Limb (tissue), 2 donors: ENCODE measurements around the gene BACE1-AS.
"Not testable (repeated sequence)": the region's sequence is repeated elsewhere in the genome, so short reads cannot be mapped to it uniquely, and the experiment has no call there.

Experiments used
- DNase-seq, 2 donors: peaks; one replicate each; pipeline ENCODE4 v3.0.0-alpha.2; 2016; ENCODE audit errors: extremely low spot score in 2 of 2

BACE1-AS gene

DNA sequence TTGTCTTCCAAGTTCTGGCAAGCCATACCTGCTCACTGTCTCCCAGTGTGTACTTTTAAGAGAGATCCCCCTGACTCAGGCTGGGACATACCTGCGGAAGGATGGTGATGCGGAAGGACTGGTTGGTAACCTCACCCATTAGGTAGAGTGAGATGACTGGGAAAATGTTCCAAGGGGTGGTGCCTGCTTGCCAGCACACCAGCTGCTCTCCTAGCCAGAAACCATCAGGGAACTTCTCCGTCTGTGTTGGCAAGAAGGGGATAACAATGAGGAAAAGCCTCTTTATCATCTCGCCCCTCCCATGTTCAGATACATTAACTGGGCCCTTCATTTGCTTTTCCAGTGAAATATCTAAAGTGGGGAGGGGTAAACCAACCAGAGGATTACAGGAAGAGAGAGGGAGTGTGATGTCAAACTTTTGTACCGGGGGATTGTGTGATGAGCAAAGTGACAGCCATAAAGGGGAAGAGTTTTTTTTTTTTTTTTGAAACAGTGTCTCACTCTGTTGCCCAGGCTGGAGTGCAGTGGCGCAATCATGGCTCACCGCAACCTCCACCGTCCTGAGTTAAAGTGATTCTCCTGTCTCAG is at the start of gene BACE1-AS:
Gene BACE1-AS (plus strand): TSS at position 538 of the 588 bp plus-strand sequence.
- no peak for DNase-seq

DNA sequence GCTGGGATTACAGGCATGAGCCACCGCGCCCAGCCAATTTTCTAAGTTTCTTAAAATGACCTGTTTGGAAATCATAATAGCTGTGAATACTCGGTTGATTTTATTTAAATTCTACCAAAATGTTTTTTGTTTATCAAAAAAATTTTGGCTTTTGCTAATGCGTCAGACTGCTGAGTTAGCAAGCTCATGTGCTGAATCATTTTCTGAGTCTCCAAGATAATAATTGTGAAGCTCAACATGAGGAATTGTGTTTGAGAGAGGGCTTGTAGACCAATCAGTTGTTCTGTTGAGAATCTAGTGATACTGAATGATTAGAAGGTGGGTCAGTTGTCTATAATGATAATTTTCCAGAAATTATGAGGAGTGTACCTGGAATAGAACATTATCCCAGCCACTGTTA is 42.8 kb upstream of the BACE1-AS start:
- DNase-seq: no peak

DNA sequence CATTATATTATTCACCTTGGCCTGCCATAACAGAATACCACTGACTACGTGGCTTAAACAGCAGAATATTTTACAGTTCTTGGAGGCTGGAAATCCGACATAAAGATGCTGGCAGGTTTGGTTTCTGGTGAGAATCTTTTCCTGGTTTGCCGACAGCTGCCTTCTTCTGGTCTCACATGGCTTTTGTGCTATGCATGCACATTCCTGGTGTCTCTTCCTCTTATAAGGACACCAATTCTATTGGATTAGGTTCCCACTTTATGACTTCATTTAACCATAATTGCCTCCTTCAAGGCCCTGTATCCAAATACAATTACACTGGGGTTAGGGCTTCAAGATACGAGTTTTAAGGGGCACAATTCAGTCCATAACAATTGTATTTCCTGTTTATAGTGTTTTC is 41.6 kb upstream of the BACE1-AS start:
- DNase-seq: no peak

DNA sequence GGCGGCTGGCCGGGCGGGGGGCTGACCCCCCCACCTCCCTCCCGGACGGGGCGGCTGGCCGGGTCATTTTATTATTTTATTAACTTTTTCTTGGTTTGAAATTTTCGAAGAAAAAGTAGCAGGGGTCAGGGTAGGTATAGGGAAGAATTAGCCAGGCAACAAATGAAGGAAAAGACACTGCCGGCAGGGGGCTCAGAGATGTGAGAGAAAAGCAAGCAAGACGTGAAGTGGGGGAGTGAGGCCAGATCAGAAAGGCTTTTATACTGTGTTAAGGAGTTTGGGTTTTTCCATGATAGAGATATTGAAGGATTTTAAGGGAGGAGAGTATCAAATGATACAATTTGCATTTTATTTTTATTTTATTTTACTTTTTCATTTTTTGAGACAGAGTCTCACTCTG is 39.6 kb upstream of the BACE1-AS start:
- DNase-seq: no peak

DNA sequence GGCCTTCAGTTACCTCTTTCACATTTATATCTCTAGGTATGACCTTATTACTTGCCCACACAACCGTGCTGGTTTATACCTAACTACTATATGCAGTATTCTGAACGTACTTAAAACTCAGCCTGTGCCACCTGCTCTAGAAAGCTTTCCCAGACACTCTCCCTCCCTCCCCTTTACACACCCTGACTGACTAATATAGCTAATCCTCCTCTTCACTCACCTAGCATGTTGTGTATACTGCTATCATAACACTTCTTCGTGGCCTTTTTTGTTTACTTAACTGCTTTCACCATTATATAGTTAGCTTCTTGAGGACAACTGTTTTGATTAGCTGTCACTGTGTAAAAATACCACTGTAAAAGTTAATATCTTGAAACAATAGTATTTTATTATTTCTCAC is 35.2 kb upstream of the BACE1-AS start:
- no peak for DNase-seq

DNA sequence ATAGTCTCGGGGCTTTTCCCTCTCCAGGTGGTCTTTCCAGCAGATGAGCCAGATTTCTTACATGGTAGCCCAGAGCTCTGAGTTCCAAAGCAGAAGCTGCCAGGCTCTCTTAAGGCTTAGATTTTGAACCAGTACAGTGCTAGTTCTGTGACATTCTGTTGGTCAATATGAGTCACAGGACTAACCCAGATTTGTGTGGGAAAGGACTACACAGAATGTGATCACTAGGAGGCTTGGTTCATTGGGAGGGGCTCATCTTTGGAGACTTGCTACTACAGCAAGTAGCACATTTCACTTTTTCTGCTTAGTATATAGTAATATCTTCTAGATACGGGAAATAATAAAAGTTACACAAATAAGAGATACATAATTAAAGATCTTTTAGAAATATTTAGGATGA is 34.6 kb upstream of the BACE1-AS start:
- no peak for DNase-seq

DNA sequence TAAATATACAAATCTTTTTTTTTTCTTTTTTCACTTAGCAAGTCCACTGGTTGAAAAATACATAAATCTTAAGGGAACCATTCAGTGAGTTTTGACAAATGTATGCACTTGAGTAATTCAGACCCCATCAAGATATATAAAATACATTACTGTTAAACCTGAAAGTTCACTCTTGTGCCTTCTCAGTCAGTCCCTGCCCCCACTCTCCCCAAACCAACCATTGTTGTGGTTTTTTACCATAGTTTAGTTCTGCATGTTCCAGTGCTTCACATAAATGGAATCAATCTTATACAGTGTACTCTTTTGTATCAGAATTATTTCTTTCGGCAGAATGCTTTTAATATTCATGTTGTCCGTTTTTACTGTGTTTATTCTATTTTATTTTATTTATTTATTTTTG is 32.6 kb upstream of the BACE1-AS start:
- DNase-seq: no peak

DNA sequence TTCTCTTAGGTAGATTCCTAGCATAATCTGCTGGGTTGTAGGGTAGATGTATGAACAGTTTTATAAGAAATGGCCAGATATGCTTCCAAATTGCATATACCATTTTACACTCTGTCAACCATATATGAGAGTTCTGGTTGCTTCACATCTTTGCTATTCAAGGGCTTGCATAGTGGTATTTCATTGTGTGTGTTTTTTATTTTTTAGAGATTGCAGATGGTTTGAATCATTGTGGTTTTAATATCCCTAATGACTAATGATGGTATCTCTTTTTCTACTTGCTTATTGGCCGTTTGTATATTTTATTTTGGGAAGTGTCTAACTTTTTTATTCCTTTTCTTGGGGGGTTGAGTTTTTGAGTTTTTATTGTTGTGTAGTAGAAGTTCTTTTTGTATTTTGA is 31.7 kb upstream of the BACE1-AS start:
- DNase-seq: no peak

DNA sequence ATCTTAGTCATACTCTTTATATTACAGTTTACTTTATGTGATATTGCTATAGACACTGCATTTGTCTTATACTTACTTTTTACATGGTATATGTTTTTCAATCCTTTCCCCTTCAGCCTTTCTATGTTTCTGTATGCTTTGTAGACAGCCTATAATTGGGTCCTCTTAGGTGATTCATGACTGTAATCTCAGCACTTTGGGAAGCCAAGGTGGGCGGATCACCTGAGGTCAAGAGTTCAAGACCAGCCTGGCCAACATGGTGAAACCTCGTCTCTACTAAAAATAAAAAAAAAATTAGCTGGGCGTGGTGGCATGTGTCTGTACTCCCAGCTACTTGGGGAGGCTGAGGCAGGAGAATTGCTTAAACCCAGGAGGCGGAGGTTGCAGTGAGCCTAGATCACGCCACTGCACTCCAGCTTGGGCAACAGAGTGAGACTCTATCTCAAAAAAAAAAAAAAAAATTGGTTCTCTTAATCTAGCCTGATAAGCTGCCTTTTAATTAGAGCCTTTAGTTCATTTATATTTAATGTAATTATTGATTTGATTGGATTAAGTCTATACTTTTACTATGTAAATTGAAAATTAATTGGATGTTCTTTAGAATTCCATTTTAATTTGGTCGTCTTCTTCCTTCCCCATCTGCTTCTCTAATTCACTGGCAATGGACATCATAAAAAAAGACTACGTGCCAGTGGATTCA is 26.4 kb upstream of the BACE1-AS start:
- DNase-seq: not testable (repeated sequence)

DNA sequence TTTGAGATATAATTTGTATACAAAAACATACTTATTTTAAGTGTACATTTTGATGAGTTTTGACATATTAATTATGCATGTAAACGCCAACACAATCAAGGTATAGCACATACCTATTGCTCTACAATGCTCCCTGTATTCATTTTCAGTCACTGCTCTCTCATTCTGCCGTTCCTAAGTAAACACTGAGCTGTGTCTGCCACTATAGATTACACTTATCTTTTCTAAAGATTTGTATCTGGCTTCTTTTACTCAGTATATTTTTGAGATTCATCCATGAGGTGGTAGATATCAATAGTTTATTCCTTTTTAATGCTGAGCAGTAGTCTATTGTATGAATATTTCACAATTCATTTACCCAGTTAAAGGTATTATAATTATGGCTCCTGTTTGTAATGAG is 25.4 kb upstream of the BACE1-AS start:
- DNase-seq: no peak

DNA sequence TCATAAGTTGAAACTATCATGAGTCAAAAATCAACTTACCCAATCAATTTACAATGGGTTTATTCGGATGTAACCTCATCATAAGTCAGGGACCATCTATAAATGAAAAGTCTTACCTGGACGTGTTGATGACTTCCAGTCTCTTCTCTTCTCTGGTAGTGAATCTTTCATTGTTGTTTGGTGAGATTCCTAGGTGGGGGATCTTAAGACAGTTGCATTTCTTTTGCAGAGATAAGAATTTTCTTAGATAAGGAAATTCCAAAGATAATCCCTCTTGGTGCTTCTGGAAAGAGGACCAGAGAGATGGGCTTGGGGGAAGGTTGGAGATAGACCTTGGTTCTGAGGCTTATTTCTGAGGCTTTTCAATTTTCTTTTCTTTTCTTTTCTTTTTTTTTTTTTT is 21.3 kb upstream of the BACE1-AS start:
- DNase-seq: no peak

DNA sequence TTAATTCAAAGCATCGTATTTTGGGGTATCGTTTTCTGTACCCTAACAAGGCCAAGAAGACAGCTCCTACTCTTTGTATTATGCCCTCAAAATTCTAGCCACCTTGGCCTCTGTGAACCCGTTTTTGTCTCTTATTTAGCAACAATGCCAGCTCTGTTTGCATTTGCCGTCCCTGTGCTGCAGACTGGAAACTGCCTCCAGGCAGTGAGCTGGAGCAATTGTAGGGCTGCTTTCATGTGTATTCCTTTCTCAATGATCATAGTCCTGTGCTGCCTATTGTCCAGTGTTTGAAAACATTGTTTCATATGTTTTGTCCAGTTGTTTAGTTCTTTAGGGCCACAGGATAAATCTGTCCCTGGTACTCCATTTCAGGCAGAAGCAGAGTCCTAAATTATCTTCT is 19.9 kb upstream of the BACE1-AS start:
- DNase-seq: no peak

DNA sequence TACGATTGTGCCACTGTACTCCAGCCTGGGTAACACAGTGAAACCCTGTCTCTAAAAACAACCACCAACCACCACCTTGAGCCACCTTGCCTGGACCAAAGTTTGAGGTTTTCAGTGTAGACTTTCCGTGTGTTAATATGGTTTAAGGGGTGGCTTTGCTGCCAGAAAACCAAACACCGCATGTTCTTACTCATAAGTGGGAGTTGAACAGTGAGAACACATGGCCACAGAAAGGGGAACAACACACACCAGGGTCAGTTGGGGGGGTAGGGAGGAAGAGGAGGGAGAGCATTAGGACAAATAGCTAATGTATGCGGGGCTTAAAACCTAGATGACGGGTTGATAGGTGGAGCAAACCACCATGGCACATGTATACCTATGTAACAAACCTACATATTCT is 19.0 kb upstream of the BACE1-AS start:
- DNase-seq: not testable (repeated sequence)

DNA sequence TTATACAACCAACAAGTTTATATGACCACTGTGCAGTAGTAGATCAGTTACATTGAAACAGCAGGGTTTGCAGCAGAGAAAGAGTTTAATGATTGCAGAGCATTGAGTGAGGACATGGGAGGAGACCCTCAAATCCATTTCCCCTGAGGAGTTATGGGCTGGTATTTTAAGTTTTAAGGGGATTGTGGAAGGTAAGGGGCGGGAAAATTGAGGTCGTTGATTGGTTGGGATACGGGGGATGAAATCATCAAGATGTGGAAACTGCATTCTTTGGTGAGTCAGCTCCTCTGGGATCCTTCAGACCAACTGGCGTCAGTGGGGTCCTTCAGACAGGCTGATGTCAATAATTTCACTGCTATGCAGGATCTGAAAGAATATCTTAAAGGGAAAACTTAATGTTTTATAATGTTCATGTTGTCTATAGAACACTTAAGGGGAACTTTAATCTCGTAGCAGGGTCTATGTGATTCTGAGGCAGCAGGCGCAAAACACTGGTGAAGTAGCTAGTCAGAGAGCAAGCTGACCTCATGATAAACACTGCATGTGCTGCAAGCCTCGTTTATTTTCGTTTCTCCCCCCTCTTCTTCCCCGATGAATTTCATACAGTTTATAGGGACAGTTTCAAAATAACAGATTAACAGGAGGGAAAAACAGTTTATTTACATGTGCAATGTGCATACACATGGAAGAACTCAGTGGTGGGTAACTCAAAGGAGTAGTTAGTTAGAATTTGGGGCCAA is 17.4 kb upstream of the BACE1-AS start:
- no peak for DNase-seq

DNA sequence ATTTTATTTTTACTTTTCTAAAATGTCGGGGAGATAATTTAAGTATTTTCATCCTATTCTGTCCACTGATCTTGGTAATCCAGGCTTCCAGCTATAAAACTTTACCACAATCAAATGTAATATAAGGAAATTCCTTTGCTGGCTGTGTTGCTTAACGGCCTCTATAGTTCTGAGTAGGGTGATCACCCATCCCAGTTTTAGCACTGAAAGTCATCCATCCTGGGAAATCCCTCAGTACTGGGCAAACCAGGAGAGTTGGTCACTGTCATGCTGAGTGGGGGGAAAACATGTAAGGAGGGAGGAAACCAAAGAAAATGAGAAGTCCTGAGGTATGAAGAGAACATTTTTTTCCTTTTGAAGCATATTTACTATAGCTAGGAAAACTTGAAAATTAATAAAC is 12.8 kb upstream of the BACE1-AS start:
- DNase-seq: no peak

DNA sequence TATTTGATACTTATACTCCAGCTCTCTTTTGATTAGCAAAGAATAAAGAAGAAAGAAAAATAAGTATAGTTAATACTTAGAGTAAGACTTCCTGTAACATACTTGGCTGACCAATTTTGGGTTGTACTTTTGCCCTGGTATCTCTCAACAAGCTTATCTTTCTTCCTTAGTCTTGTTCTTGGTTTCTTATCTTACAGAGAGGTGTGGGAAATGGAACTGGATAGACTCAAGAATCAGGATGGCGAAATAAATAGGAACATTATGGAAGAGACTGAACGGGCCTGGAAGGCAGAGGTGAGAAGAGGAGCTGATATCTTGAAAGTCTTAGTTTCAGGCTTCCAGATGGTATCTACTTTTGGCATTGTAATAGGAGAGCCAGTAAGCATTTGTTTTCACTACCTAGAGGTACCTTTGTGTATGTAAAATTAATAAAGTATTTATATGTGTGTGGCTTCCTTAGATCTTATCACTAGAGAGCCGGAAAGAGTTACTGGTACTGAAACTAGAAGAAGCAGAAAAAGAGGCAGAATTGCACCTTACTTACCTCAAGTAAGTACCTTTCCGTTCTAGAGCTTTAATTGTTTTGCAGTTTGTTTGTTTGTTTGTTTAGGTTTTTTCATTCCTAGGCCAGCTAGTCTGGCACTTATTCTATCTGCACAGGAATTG is 11.3 kb upstream of the BACE1-AS start:
- DNase-seq: no peak

DNA sequence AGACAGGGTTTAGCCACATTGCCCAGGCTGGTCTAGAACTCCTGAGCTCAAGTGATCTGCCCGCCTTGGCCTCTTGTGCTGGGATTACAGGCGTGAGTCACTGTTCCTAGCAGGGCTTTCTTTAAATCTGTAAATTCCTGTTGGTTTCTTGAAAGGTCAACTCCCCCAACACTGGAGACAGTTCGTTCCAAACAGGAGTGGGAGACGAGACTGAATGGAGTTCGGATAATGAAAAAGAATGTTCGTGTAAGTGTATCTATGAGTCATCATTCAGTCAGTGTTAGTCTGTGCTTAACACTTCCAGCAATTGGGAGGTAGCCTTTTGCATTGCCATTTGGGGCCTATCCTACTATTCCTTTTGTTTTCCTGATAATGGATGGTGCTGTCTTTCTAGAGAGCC is 10.0 kb upstream of the BACE1-AS start:
- DNase-seq: no peak

DNA sequence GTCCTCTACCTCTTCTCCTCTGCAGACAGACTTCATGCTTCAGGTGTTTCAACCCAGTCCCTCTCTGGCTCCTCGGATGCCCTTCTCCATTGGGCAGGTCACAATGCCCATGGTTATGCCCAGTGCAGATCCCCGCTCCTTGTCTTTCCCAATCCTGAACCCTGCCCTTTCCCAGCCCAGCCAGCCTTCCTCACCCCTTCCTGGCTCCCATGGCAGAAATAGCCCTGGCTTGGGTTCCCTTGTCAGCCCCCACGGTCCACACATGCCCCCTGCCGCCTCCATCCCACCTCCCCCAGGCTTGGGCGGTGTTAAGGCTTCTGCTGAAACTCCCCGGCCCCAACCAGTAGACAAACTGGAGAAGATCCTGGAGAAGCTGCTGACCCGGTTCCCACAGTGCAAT is 9.3 kb upstream of the BACE1-AS start:
- no peak for DNase-seq

DNA sequence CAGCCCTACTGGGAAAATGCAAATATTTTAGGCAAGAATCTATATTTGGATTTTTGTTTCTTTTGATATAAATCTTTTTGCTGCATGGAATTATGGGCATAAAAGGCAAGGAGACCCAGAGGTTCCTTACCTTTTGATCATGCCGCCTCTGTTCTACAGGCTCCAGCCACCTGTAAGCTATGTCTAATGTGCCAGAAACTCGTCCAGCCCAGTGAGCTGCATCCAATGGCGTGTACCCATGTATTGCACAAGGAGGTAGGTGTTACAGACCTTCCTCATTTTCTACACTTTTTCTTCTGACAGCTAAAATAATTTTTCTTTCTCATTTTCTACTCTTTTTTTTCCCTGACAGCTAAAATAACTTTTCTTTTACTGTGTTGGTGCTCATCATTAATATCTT is 8.2 kb upstream of the BACE1-AS start:
- DNase-seq: no peak

DNA sequence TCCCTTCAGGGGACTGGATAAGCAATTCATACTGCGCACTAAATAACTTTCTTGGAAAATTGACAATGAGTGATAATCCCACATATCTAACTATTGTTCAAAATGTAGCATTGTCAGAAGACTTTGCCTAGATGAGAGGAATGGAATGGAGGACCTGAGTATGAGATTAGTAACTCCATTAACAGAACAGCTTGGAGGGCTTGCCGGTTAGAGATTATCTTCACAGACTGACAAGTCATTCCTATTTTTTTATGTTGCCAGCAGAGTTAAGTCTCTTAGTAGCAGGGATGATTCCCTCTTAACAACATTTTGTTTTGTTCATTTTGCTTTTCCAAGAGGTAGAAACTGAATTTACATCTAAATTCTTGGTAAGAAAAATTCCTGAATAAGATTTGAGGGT is 7.1 kb upstream of the BACE1-AS start:
- DNase-seq: no peak

DNA sequence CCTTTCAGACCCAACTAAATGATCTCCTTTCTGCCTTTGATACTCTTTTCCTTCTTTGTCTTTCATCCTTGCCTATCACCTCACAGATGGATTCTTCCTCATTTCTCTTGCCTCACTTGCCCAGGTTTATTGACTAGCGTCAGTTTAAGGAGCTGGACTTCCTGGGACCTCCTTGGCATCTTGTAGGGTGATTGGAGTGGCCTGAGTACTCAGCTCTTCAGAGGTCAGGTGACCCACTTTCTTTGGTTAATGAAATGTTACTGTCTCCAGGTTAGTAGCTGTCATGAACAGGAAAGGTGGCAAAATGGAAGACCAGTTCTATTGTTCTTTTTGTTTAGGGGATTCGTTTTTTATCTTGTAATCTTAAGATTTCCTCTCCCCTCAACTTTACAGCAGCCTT is 4.6 kb upstream of the BACE1-AS start:
- no peak for DNase-seq

DNA sequence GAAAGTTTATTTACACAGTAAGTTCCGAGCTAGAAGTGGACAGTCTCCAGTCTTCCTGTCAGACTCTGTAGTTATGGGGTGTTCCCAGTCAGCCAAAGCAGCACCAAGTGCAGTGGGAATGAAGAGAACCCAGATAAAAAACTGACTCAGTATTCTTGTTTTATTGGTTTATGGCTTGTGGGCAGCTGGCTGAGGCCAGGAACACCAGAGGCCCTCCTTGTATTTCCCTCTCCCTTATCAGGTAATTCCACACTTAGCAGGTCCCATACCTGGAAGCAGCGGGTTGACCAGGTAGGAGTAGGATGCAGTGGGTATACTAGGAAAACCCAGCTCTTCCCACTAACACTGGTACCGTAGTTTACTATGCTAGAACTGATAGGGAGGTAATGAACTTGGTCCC is 3.5 kb upstream of the BACE1-AS start:
- no peak for DNase-seq
